NT2/D1 (cell line): Measurements from ENCODE around the gene CLCN6.

Experiments used
- DNase-seq: peaks from one replicate; pipeline ENCODE4 v3.0.0-alpha.2; 2011; ENCODE audit warnings: low read depth, low spot score
- H3K27me3 ChIP-seq: 2 replicates; pipeline ENCODE4 v1.6.0; 2011; ENCODE audit warnings: mild to moderate bottlenecking; ENCODE audit not compliant: insufficient read length, insufficient read depth
- H3K36me3 ChIP-seq: 2 replicates; pipeline ENCODE4 v1.6.1; 2011; ENCODE audit warnings: mild to moderate bottlenecking, low read length, mixed read lengths; ENCODE audit not compliant: insufficient read depth, insufficient read length
- H3K4me1 ChIP-seq: 2 replicates; pipeline ENCODE4 v1.5.1; 2011; ENCODE audit not compliant: insufficient read depth, insufficient read length
- H3K4me3 ChIP-seq: 2 replicates; pipeline ENCODE4 v1.5.1; 2011; ENCODE audit warnings: low read depth; ENCODE audit not compliant: insufficient read length
- H3K9ac ChIP-seq: 2 replicates; pipeline ENCODE4 v1.6.0; 2011; ENCODE audit warnings: low read depth; ENCODE audit not compliant: insufficient read length
- H3K9me3 ChIP-seq: 2 replicates; pipeline ENCODE4 v1.5.1; 2011; ENCODE audit warnings: mild to moderate bottlenecking, low read length; ENCODE audit not compliant: insufficient read depth
- SUZ12 ChIP-seq: IDR thresholded peaks from 2 replicates; pipeline ENCODE4 v1.6.1; 2011; ENCODE audit not compliant: insufficient read length, insufficient read depth; ENCODE audit errors: extremely low read depth
- YY1 ChIP-seq: IDR thresholded peaks from 2 replicates; pipeline ENCODE4 v1.6.1; 2011; ENCODE audit not compliant: insufficient read length, insufficient read depth
- ZNF274 ChIP-seq: IDR thresholded peaks from 2 replicates; pipeline ENCODE4 v1.6.1; 2011; ENCODE audit warnings: mild to moderate bottlenecking, low read depth, low read length

The CLCN6 gene

DNA sequence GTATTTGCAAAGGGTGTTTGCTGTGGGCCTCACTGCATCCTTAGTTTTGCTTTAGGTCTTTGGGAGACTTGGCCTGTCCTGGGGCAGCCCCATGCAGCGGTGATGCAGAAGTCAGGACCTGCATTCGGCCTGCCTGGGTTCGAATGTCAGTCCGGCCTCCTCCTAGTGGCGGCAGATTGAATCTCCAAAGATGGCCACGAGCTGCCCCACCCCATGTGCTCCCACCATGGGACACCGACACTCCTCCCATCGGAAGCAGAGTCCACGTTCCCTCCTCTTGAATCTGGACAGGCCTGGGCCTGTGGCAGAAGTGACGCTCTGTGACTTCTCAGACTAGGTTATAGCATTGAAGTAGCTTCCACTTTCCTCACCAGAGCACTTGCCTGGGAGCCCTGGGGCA lies 69.1 kb downstream of the CLCN6 start:
- TF ChIP-seq ZNF274 = no peak
- no peak for TF ChIP-seq SUZ12
- TF ChIP-seq YY1 = no peak
- no peak for DNase-seq

DNA sequence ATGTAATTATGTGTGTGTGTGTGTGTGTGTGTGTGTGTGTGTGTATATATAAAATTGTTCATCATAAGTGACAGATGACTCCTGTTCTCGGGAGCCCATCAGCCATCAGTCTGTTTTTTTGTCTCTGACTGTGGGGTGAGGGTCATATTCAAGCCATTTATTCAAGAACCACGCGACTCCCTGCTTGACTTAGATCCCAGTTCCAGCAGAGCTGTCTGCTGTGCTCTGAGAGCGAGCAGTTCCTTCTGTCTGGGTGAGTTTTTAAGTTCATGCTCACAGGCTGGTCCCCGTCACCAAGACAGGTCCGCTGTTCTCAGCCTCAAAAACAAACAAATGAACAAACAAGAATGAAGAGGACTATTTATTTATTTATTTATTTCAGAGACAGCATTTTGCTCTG lies 71.1 kb downstream of the CLCN6 start:
- TF ChIP-seq YY1 = no peak
- no peak for TF ChIP-seq SUZ12
- no peak for TF ChIP-seq ZNF274
- DNase-seq = no peak
- H3K4me1 ChIP-seq = peaks cover 2% of the 10 kb centered on the region
- H3K9ac ChIP-seq = no peak overlapping the region
- no peaks in the 10 kb centered on the region for H3K9me3 ChIP-seq
- H3K27me3 ChIP-seq = no peaks in the 10 kb centered on the region
- no peak overlapping the region for H3K4me3 ChIP-seq
- H3K36me3 ChIP-seq = no peaks in the 10 kb centered on the region

More for the DNA sequence above, 69.1 kb downstream of the CLCN6 start:
- Histone ChIP-seq H3K4me1 (peaks cover 2% of the 10 kb centered on the region), H3K4me3 (no peak overlapping the region), H3K9ac (no peak overlapping the region), H3K9me3 (no peaks in the 10 kb centered on the region), H3K36me3 (no peaks in the 10 kb centered on the region), H3K27me3 (no peaks in the 10 kb centered on the region)

DNA sequence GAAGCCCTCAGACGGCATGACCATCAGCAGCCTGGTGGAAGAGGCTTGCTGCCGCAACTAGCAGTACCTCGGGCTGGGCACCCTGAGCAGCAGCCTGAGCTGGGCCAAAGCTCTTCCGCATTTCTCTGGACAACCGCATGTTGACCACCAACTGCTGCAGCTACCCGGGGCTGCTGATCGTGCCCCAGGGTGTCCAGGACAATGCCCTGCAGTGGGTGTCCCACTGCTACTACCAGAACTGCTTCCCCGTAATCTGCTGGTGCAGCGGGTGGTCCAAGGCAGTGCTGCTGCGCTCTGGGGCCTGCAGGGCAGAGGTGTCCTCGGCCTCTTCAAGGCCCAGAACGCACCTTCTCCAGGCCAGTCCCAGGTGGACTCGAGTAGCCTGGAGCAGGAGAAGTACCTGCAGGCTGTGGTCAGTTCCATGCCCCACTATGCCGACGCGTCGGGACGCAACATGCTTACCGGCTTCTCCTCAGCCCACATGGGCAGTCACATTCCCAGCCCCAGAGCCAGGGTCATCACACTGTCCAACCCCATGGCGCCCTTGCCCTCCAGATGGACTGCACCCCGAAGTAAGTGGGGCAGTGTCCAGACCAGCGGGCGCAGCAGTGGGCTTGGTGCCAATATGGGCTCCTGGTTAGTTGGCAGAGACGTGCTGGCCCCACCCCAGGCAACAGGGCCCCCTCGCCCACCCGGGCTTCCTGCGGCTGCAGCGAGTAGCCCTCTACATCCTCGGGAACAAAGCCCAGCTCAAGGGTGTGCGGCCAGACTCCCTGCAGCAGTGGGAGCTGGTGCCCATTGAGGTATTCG lies 72.3 kb downstream of the CLCN6 start:
- no peaks in the 10 kb centered on the region for H3K9me3 ChIP-seq
- no peaks in the 10 kb centered on the region for H3K36me3 ChIP-seq
- no peak overlapping the region for H3K4me3 ChIP-seq
- no peak overlapping the region for H3K9ac ChIP-seq
- H3K4me1 ChIP-seq = peaks cover 7% of the 10 kb centered on the region
- no peaks in the 10 kb centered on the region for H3K27me3 ChIP-seq
- no peak for DNase-seq
- no peak for TF ChIP-seq YY1
- TF ChIP-seq SUZ12 = no peak
- no peak for TF ChIP-seq ZNF274

DNA sequence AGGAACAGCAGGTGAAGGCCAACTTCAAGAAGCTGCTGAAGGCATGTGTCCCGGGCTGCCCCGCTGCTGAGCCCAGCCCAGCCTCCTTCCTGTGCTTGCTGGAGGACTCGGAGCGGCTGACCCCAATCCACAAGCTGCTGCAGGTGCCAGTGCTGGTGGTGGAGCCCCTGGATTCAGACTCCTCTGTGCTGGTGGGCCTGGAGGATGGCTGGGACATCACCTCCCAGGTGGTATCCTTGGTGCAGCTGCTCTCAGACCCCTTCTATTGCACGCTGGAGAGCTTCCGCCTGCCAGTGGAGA lies 72.8 kb downstream of the CLCN6 start:
- TF ChIP-seq YY1 (no peak), ZNF274 (no peak), SUZ12 (no peak)
- Histone ChIP-seq H3K9ac (no peak overlapping the region), H3K9me3 (no peaks in the 10 kb centered on the region), H3K4me1 (peaks cover 10% of the 10 kb centered on the region), H3K27me3 (no peaks in the 10 kb centered on the region), H3K4me3 (no peak overlapping the region), H3K36me3 (no peaks in the 10 kb centered on the region)
- no peak for DNase-seq

DNA sequence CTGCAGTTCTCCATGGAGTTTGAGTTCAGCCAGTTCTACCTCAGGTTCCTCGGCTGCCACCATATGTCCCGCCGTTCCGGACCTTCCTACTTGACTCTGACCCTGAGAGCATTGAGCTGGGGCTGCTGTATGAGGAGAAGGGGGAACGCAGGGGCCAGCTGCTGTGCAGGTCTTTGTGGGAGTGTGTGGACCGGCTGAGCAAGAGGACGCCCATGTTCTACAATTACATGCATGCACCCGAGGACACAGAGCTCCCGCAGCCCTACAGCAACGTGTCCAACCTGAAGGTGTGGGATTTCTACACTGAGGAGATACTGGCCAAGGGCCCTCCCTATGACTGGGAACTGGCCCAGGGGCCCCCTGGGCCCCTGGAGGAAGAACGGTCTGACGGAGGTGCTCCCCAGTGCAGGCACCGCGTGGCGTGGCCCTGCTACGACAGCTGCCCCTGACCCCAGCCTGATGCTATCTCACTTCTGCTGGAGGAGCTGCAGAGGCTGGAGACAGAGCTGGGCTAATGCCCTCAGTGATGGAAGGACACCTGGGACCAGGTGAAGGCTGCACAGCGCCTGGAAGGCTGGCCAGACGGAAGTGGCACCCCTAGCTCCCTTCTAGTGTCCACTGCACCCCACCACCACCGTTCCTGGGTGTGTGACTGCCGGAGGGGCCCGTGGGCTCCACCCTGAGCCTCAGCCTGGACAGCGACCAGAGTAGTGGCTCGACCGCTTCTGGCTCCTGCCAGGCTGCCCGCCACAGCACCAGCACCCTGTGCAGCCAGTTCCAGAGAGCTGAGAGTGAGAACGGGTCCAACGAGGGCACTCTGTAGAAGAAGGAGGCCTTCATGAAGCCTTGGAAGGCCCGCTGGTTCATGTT lies 73.6 kb downstream of the CLCN6 start:
- no peak for DNase-seq
- H3K36me3 ChIP-seq = no peaks in the 10 kb centered on the region
- no peaks in the 10 kb centered on the region for H3K27me3 ChIP-seq
- no peak overlapping the region for H3K4me3 ChIP-seq
- TF ChIP-seq SUZ12 (no peak), YY1 (no peak), ZNF274 (no peak)
- no peaks in the 10 kb centered on the region for H3K9me3 ChIP-seq
- H3K9ac ChIP-seq = no peak overlapping the region
- peaks cover 10% of the 10 kb centered on the region for H3K4me1 ChIP-seq

DNA sequence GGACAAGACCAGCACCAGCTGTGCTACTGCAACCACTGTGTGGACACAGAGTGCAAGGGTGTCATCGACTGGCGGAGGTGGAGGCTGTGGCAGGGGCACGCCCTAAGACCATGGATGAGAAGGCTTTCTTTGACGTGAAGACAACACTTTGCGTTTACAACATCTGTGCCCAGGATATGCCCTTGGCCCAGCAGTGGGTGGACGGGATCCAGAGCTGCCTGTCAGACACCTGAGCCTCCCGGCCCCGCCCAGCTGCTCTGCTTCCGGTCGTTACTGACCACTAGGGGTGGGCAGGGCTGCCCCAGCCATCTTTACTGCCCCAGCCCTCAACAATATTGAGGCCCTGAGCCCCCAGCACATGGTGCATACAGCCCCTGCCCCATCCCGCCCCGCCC lies 74.2 kb downstream of the CLCN6 start:
- H3K9me3 ChIP-seq = no peaks in the 10 kb centered on the region
- no peaks in the 10 kb centered on the region for H3K36me3 ChIP-seq
- TF ChIP-seq YY1 (no peak), SUZ12 (no peak), ZNF274 (no peak)
- H3K27me3 ChIP-seq = no peaks in the 10 kb centered on the region
- DNase-seq = no peak
- H3K9ac ChIP-seq = no peak overlapping the region
- peaks cover 10% of the 10 kb centered on the region for H3K4me1 ChIP-seq
- H3K4me3 ChIP-seq = no peak overlapping the region
